WTC11 (cell line): Measurements from ENCODE around the gene MRPL47. TPM values are rescaled to one million over a fixed set of nuclear protein-coding genes. Genes with fewer than 3 reads are reported as not detected.
"Not testable (repeated sequence)": the region's sequence is repeated elsewhere in the genome, so short reads cannot be mapped to it uniquely, and the experiment has no call there.

Experiments used
- ATAC-seq: fragments of 200-7000 bp; cut with Tn5 transposase; 2 replicates; pipeline ENCODE4 v1.10.0; 2021; ENCODE audit warnings: mild to moderate bottlenecking, moderate library complexity
- CTCF ChIA-PET: fragments of 300-600 bp; sonication (Branson Sonifier 250); formaldehyde crosslinking; loops from one replicate; lab custom pipeline; 2021; ENCODE audit warnings: antibody characterized with exemption; lab: Charles Lee
- POLR2A ChIA-PET: fragments of 350-600 bp; sonication (Branson Sonifier 250); formaldehyde crosslinking; loops from one replicate; lab custom pipeline; 2021; ENCODE audit warnings: antibody characterized with exemption; lab: Charles Lee
- DNase-seq: peaks from one replicate; pipeline ENCODE4 v3.0.0; 2021; ENCODE audit warnings: low spot score
- H3K27ac Mint-ChIP-seq: 2 replicates; pipeline ENCODE4 v1.8.0; 2021; ENCODE audit warnings: mixed read lengths
- H3K27me3 Mint-ChIP-seq: 2 replicates; pipeline ENCODE4 v1.8.0; 2021; ENCODE audit warnings: low read depth, mild to moderate bottlenecking, moderate library complexity, mixed read lengths
- H3K36me3 Mint-ChIP-seq: 2 replicates; pipeline ENCODE4 v1.8.0; 2021; ENCODE audit warnings: mixed read lengths
- H3K4me1 Mint-ChIP-seq: 2 replicates; pipeline ENCODE4 v1.8.0; 2022; ENCODE audit warnings: mixed read lengths
- H3K4me3 Mint-ChIP-seq: 2 replicates; pipeline ENCODE4 v1.8.0; 2021; ENCODE audit warnings: mild to moderate bottlenecking, moderate library complexity, mixed read lengths
- H3K9me3 Mint-ChIP-seq: 2 replicates; pipeline ENCODE4 v1.8.0; 2021; ENCODE audit warnings: mixed read lengths
- CREB1 ChIP-seq: sonication (generic); formaldehyde crosslinking; IDR thresholded peaks from 2 replicates; pipeline ENCODE4 v1.8.0; 2023; ENCODE audit warnings: mild to moderate bottlenecking, missing genetic modification reagents
- FOXP1 ChIP-seq: sonication (generic); formaldehyde crosslinking; IDR thresholded peaks from 2 replicates; pipeline ENCODE4 v1.8.0; 2022; ENCODE audit warnings: missing genetic modification reagents, mild to moderate bottlenecking, moderate library complexity, borderline replicate concordance
- GABPB1 ChIP-seq: sonication (generic); formaldehyde crosslinking; IDR thresholded peaks from 2 replicates; pipeline ENCODE4 v1.8.1; 2023; ENCODE audit warnings: mild to moderate bottlenecking, missing genetic modification reagents
- JUN ChIP-seq: sonication (generic); formaldehyde crosslinking; IDR thresholded peaks from 2 replicates; pipeline ENCODE4 v1.8.0; 2023; ENCODE audit warnings: mild to moderate bottlenecking, missing genetic modification reagents
- MXD4 ChIP-seq: fragments of 250-450 bp; sonication (Bioruptor Pico); IDR thresholded peaks from 2 replicates; pipeline ENCODE4 v1.8.0; 2021; ENCODE audit warnings: mild to moderate bottlenecking, moderate library complexity, borderline replicate concordance
- NFYB ChIP-seq: sonication (generic); formaldehyde crosslinking; conservative IDR thresholded peaks from 2 replicates; pipeline ENCODE4 v1.8.0; 2022; ENCODE audit warnings: low read depth, missing genetic modification reagents
- RORB ChIP-seq: fragments of 250-450 bp; sonication (Bioruptor Pico); IDR thresholded peaks from 2 replicates; pipeline ENCODE4 v1.9.0; 2021; ENCODE audit warnings: mild to moderate bottlenecking
- SMAD4 ChIP-seq: sonication (generic); formaldehyde crosslinking; IDR thresholded peaks from 2 replicates; pipeline ENCODE4 v1.8.0; 2022; ENCODE audit warnings: mild to moderate bottlenecking, missing genetic modification reagents
- SOX15 ChIP-seq: fragments of 250-450 bp; sonication (Bioruptor Pico); IDR thresholded peaks from 2 replicates; pipeline ENCODE4 v1.9.0; 2021; ENCODE audit warnings: mild to moderate bottlenecking
- ZNF423 ChIP-seq: fragments of 250-450 bp; sonication (Bioruptor Pico); IDR thresholded peaks from 2 replicates; pipeline ENCODE4 v2.1.2; 2022; ENCODE audit warnings: mild to moderate bottlenecking, moderate library complexity
- ZNF425 ChIP-seq: fragments of 250-450 bp; sonication (Bioruptor Pico); conservative IDR thresholded peaks from 2 replicates; pipeline ENCODE4 v1.9.0; 2021; ENCODE audit warnings: mild to moderate bottlenecking
- ZNF532 ChIP-seq: fragments of 250-450 bp; sonication (Bioruptor Pico); IDR thresholded peaks from 2 replicates; pipeline ENCODE4 v1.9.0; 2021; ENCODE audit warnings: mild to moderate bottlenecking, borderline replicate concordance
- total RNA-seq: library from RNA; stranded (reverse); gene quantifications from 3 replicates; pipeline ENCODE4 v1.2.3, GENCODE V29; 2021
- TF ChIP-seq, protein P1 (sequence below): sonication (generic); formaldehyde crosslinking; IDR thresholded peaks from 2 replicates; pipeline ENCODE4 v1.8.0; 2022; ENCODE audit warnings: mild to moderate bottlenecking, missing genetic modification reagents
- TF ChIP-seq, protein P2 (sequence below): sonication (generic); formaldehyde crosslinking; IDR thresholded peaks from 2 replicates; pipeline ENCODE4 v1.8.0; 2022; ENCODE audit warnings: mild to moderate bottlenecking, missing genetic modification reagents
- TF ChIP-seq, protein P3 (sequence below): sonication (generic); formaldehyde crosslinking; conservative IDR thresholded peaks from 2 replicates; pipeline ENCODE4 v1.8.1; 2022; ENCODE audit warnings: mild to moderate bottlenecking, missing genetic modification reagents
- TF ChIP-seq, protein P4 (sequence below): sonication (generic); formaldehyde crosslinking; IDR thresholded peaks from 2 replicates; pipeline ENCODE4 v1.8.0; 2023; ENCODE audit warnings: missing genetic modification reagents
- TF ChIP-seq, protein P5 (sequence below): sonication (generic); formaldehyde crosslinking; IDR thresholded peaks from 2 replicates; pipeline ENCODE4 v1.8.1; 2022; ENCODE audit warnings: low read depth, missing genetic modification reagents, borderline replicate concordance

MRPL47 gene
- total RNA-seq, 1 experiment from 2014 or later, result 68.9 TPM

DNA sequence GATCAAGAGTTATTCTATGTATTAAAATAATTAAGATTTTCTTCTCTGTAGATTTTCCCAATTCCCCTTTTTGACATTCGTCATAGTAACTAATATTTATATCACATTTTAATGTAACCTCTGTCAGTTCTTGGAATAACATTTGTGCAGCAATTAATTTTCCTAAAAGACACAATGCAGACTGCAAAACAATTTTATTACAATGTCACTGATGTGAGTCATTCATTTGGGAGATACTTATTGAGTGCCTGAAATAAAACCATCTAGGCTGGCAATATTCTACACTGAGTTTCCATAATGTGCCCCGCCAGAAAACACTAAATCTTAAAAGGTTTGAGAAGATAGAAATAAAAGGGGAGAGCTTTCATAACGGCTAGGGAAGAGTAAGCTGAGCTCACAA, 41.7 kb upstream of the MRPL47 start (continued):
- TF ChIP-seq ZNF423 (CRISPR knock-in tag) (no peak), ZNF532 (no peak)

- H3K9me3 Mint-ChIP-seq, H3K4me3 Mint-ChIP-seq, POLR2A ChIA-PET, ATAC-seq, H3K4me1 Mint-ChIP-seq, H3K27me3 Mint-ChIP-seq, DNase-seq, H3K36me3 Mint-ChIP-seq, H3K27ac Mint-ChIP-seq: not testable (repeated sequence)
- CTCF ChIA-PET, result interaction anchor here (0.9 kb wide), 1 partner anchor 9 kb away, joined by 3 read pairs; the partner anchor contains the start of gene USP13
Measured at GRCh38 chr3:179643837-179644236, 39.4 kb upstream of the MRPL47 start.

DNA sequence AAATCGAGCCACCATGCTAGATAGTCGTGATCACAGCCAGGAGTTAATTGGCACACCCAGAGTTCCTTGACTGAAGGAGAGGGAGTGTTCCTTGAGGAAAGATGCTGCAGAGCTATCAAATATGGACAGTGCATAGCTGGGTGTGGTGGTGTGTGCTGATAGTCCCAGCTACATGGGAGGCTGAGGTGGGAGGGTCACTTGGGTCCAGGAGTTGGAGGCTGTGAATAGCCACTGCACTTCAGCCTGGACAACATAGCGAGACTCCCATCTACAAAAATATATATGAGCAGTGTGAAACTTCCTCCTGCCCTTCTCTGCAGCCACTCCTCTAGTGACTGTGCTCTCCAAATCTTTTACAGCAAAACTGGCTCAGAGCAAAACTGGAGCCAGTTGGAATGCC, 38.4 kb upstream of the MRPL47 start:
- H3K4me1 Mint-ChIP-seq, result peaks cover 4% of the 10 kb centered on the region; the same call in 1 of the 2 replicates
- no peaks in the 10 kb centered on the region for H3K27me3 Mint-ChIP-seq
- POLR2A ChIA-PET, result no interaction called here
- no peak for TF ChIP-seq JUN (CRISPR knock-in tag)
- TF ChIP-seq SOX15 (CRISPR knock-in tag), result no peak
- TF ChIP-seq ZNF425, result no peak
- TF ChIP-seq GABPB1 (CRISPR knock-in tag), result no peak
- TF ChIP-seq, protein P1, sequence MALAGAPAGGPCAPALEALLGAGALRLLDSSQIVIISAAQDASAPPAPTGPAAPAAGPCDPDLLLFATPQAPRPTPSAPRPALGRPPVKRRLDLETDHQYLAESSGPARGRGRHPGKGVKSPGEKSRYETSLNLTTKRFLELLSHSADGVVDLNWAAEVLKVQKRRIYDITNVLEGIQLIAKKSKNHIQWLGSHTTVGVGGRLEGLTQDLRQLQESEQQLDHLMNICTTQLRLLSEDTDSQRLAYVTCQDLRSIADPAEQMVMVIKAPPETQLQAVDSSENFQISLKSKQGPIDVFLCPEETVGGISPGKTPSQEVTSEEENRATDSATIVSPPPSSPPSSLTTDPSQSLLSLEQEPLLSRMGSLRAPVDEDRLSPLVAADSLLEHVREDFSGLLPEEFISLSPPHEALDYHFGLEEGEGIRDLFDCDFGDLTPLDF (CRISPR knock-in tag), result no peak
- TF ChIP-seq SMAD4 (CRISPR knock-in tag), result no peak
- TF ChIP-seq, protein P2, sequence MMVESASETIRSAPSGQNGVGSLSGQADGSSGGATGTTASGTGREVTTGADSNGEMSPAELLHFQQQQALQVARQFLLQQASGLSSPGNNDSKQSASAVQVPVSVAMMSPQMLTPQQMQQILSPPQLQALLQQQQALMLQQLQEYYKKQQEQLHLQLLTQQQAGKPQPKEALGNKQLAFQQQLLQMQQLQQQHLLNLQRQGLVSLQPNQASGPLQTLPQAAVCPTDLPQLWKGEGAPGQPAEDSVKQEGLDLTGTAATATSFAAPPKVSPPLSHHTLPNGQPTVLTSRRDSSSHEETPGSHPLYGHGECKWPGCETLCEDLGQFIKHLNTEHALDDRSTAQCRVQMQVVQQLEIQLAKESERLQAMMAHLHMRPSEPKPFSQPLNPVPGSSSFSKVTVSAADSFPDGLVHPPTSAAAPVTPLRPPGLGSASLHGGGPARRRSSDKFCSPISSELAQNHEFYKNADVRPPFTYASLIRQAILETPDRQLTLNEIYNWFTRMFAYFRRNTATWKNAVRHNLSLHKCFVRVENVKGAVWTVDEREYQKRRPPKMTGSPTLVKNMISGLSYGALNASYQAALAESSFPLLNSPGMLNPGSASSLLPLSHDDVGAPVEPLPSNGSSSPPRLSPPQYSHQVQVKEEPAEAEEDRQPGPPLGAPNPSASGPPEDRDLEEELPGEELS (CRISPR knock-in tag), result no peak
- TF ChIP-seq RORB (CRISPR knock-in tag), result no peak
- TF ChIP-seq, protein P3, sequence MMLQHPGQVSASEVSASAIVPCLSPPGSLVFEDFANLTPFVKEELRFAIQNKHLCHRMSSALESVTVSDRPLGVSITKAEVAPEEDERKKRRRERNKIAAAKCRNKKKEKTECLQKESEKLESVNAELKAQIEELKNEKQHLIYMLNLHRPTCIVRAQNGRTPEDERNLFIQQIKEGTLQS (CRISPR knock-in tag), result no peak
- TF ChIP-seq FOXP1, result no peak
- TF ChIP-seq MXD4, result no peak
- TF ChIP-seq, protein P4, sequence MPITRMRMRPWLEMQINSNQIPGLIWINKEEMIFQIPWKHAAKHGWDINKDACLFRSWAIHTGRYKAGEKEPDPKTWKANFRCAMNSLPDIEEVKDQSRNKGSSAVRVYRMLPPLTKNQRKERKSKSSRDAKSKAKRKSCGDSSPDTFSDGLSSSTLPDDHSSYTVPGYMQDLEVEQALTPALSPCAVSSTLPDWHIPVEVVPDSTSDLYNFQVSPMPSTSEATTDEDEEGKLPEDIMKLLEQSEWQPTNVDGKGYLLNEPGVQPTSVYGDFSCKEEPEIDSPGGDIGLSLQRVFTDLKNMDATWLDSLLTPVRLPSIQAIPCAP (CRISPR knock-in tag), result no peak
- TF ChIP-seq, protein P5, sequence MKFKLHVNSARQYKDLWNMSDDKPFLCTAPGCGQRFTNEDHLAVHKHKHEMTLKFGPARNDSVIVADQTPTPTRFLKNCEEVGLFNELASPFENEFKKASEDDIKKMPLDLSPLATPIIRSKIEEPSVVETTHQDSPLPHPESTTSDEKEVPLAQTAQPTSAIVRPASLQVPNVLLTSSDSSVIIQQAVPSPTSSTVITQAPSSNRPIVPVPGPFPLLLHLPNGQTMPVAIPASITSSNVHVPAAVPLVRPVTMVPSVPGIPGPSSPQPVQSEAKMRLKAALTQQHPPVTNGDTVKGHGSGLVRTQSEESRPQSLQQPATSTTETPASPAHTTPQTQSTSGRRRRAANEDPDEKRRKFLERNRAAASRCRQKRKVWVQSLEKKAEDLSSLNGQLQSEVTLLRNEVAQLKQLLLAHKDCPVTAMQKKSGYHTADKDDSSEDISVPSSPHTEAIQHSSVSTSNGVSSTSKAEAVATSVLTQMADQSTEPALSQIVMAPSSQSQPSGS (CRISPR knock-in tag), result no peak
- no peak for TF ChIP-seq NFYB (CRISPR knock-in tag)
- no peak for TF ChIP-seq CREB1
- TF ChIP-seq, all 79 proteins: peak for 0
- Mint-ChIP-seq H3K4me3 (no peak overlapping the region), H3K36me3 (no peaks in the 10 kb centered on the region), H3K9me3 (peaks cover 7% of the 10 kb centered on the region), H3K27ac (no peak overlapping the region)
- CTCF ChIA-PET, result no interaction called here
- ATAC-seq, result no peak
- DNase-seq, result no peak
